ENCODE results near the gene OVCH1.
"Not testable (repeated sequence)": the region's sequence is repeated elsewhere in the genome, so short reads cannot be mapped to it uniquely, and the experiment has no call there.

The OVCH1 gene

DNA sequence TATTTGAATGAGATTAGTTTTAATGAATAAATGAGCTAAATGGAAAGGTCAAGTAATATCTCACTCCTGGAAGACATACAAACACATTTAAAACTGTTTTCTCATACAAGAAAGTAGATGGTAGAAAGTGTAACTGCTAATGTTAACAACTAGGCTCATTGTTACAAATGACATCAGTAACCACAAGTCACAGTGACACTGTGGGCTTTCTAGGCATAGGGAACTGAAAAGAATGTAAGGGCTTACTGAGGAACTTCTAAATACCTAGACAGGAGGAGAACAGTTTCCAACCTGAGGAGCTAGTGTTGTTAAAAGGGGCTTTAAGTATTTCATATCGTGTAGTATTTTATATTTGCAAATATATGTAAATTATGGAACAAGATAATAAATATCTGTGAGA is 99.0 kb downstream of the OVCH1 start:
- DNase-seq, result no peak

DNA sequence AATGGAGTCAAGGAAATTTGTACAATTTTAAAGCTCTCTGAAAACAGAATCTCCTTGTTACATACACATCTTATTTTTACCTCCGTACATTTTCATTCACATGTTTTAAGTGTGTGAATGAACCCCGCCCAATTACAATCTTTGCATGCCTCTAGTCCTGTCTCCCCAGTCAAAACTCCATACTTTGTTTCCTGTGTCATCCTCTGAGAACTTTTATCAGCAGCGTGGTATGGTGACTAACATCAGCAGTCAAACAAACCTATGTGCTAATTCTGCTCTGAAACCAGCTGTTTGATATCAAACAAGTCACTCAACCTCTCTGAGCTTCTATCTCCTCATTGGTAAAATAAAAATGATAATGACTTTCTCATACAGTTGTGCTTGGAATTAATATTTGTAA is 100.7 kb downstream of the OVCH1 start:
- no peak for DNase-seq

DNA sequence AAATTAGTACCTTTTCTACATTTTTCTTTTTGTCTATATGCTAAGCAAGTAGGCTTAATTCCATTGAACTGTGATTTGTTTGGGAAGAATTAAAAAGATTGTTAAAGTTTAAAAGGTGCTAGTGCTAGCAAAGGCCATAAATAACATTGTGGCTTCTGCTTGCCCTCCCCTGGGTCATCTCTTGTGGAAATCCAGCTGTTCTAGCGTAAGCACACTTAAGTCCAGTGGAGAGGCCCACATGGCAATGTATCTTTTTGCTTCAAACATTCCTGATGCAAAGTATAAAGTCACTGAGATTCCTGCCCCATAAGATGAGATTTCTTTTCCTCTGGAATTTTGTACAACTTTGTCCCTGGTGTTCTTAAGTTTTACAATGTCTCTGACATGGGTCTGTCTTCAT is 102.1 kb downstream of the OVCH1 start:
- no peak for DNase-seq

DNA sequence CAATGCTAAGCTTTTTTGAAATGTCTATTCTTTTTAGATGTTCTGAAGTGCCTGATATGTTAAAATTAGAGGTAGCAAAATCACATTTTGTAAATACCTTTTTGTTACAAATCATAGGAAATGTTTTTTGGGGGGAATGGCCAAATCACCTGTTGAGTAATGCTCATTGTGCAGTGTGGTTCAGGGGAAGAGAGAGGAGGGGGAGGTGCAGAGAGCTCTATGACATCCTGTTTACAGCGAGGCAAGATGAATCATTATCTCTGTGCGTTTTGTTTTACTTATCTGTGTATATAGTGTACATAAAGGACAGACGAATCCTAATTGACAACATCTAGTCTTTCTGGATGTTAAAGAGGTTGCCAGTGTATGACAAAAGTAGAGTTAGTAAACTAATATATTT is 107.1 kb downstream of the OVCH1 start:
- DNase-seq, result peak; percentile 23 to 36

DNA sequence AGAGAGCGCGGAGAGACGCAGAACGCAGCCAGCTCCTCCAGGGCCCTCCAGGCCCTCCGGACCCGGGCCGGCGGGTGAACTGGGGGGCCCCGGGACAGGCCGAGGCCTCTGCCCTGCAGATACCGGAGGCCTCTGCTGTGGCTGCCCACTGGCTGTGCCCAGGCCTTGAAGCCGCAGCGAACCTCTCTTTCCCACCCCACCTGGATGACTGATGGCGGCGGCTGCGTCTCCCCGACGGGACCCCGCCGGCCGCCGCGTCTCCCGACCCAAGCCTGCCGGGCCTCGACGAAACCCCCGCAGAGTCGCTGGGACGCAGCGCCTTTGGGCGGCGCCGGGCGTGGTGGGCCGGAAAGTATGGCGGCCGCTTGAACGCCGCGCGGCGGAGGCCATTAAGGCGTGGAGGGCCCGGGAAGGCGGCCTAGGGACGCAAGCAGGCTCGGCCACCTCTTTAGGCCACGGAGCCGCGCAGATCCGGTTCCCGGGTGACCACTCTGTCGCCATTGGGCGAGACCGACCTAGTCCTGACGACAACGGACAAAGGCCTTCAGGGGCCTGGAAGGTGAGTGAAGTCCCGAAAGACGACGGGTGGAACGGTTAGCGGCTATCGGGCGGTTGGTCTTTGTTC is 108.1 kb downstream of the OVCH1 start:
- DNase-seq, result no peak

DNA sequence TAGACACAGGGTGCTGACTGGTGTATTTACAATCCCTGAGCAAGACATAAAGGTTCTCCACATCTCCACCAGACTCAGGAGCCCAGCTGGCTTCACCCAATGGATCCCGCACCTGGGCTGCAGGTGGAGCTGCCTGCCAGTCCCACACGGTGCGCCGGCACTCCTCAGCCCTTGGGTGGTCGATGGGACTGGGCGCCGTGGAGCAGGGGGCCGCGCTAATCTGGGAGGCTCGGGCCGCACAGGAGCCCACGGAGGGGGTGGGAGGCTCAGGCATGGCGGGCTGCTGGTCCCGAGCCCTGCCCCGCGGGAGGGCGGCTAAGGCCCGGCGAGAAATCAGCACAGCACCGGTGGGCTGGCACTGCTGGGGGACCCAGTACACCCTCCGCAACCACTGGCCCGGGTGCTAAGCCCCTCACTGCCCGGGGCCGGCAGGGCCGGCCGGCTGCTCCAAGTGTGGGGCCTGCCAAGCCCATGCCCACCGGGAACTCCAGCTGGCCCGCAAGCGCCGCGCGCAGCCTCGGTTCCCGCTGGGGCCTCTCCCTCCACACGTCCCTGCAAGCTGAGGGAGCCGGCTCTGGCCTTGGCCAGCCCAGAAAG is 111.3 kb downstream of the OVCH1 start:
- not testable (repeated sequence) for DNase-seq

DNA sequence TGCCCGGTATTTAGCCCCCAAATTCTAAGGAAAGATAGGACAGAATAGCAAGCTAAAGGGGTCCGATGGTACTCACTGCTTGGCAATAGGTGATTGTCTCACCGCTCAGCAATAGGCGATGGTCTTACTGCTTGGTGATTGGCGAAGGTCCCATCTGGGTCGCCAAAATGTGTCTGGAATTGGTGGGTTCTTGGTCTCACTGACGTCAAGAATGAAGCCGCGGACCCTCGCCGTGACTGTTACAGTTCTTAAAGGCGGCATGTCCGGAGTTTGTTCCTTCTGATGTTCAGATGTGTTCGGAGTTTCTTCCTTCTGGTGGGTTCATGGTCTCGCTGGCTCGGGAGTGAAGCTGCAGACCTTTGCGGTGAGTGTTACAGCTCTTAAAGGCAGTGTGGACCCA is 112.3 kb downstream of the OVCH1 start:
- not testable (repeated sequence) for DNase-seq

DNA sequence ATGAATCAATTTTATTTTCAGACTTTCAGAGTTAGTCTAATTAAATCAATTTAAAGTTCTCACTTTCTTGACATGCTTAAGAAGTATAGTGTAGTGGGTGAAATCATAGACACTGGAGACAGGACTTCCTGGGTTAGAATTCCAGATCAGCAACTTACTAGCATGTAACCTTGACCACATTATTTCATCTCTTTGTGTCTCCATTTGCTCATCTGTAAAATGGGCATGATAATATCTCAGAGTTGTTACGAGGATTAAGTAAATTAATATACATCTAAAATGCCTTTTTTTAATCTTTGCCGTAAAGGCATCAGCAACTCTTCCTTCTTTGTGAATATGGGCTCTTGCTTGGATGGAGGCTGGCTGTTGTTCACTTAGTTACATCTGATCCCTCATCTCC is 115.2 kb downstream of the OVCH1 start:
- DNase-seq, result no peak

DNA sequence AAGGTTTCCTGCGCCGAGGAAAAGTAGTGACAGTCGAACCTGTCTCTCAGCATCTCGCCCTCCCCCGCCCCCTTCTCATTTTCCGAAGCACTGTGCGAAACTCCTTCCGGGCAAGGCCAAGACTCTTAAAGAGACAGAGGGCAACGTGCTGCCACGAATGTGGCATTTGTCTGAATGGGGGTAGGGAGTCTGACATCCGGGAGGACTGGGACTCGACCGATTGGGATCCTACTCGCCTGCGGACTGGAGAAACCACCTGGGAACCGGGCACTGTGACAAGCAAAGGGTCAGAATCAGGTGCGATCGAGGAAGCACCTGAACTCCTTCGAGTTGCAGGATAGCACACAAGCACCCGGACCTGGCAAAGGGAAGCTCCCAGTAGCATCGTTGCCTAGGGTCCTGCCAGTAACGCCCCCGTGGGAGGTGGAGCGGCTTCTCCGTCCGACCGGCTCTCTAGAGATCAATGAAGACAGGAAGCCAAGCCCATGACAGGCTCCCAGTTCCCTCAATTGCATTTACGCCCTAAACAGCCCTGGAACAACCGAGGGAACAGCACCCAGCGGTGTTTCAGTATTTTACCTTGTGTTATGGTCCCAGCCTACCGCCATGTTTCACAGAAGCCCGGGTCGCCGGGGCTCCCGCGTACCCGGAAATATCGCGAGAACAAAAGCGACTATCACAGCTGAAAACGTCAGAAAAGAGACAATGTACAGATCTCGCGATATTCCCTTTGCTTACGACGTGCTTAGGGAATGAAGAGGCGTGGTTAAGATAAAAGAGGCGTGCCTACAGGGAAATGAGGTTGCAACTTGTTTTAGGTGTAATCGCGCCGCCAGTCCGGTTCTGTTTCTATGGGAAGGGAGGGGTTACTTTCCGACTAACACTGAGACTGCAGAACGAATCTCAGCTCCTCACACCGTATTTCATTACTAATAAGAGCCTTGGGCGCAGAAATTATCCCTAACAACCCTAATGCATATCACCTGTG is 116.7 kb downstream of the OVCH1 start, which contains the start of gene ERGIC2:
Gene ERGIC2, minus strand, starts transcription at position 637 of the 988 bp plus-strand sequence. CDS start 9,539 bp downstream, outside the sequence.
- peak; percentile 84 to 88 for DNase-seq
